ENCODE results near the gene EPRS1. TPM values are rescaled to one million over a fixed set of nuclear protein-coding genes. Genes with fewer than 3 reads are reported as not detected.

EPRS1 gene
- total RNA-seq, 1 experiment from 2014 or later: 140 TPM

DNA sequence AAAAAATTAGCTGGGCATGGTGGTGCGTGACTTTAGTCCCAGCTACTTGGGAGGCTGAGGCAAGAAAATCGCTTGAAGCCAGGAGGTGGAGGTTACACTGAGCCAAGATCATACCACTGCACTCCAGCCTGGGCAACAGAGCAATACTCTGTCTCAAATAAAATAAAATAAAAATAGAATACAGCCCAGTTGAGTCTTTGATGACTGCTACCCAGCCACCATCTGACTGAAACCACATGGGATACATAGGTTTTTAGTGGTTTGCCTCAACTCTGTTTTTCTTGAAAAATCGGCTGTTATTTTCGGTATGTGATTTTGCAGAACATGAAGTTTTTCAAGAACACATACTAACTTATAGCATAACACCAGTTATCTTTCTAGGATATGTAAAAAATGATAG, 46.5 kb downstream of the EPRS1 start:
- Mint-ChIP-seq H3K27ac (no peak overlapping the region), H3K27me3 (ENCODE audit: low read depth) (no peaks in the 10 kb centered on the region), H3K9me3 (no peaks in the 10 kb centered on the region), H3K36me3 (peaks cover 42% of the 10 kb centered on the region), H3K4me1 (no peaks in the 10 kb centered on the region), H3K4me3 (no peak overlapping the region)
- TF ChIP-seq, protein P1, sequence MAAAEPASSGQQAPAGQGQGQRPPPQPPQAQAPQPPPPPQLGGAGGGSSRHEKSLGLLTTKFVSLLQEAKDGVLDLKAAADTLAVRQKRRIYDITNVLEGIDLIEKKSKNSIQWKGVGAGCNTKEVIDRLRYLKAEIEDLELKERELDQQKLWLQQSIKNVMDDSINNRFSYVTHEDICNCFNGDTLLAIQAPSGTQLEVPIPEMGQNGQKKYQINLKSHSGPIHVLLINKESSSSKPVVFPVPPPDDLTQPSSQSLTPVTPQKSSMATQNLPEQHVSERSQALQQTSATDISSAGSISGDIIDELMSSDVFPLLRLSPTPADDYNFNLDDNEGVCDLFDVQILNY (CRISPR knock-in tag; IDR thresholded peaks at IDR 0.05): no peak
- no peak for TF ChIP-seq ATF1 (CRISPR knock-in tag; IDR thresholded peaks at IDR 0.05)
- ATAC-seq: no peak
- no peak for DNase-seq (ENCODE audit: low spot score)
- ChIA-PET POLR2A (no interaction called here), CTCF (interaction anchor here (1.2 kb wide), 1 partner anchor 124 kb away, joined by 3 read pairs; no protein-coding TSS in a partner anchor)

Other genes starting within 250 kb of the EPRS1 start
- 0.26 to 0.41 TPM (median 0.30 TPM) in 3 replicates for gene SLC30A10, start 117.9 kb downstream of the EPRS1 start, total RNA-seq (2021)
- gene BPNT1, start 43.3 kb upstream of the EPRS1 start, total RNA-seq (2021): 12.8 to 14.4 TPM (median 13.7 TPM) in 3 replicates
- 72.3 to 73.9 TPM (median 73.6 TPM) in 3 replicates for gene IARS2, start 47.6 kb upstream of the EPRS1 start, total RNA-seq (2021)
- 45.7 to 64.3 TPM (median 52.8 TPM) in 3 replicates for gene RAB3GAP2, start 225.9 kb upstream of the EPRS1 start, total RNA-seq (2021)